Astrocyte of the cerebellum (primary cell): ENCODE data around the gene SGCA.
A peak's percentile ranks its signal among the peaks of the same experiment; 100 is the strongest.

Experiments
- DNase-seq: peaks from one replicate; pipeline ENCODE4 v3.0.0-alpha.2; 2011; ENCODE audit warnings: low read depth
- H3K4me3 ChIP-seq: 2 replicates; pipeline ENCODE4 v1.5.1; 2011; ENCODE audit warnings: mild to moderate bottlenecking, low read depth, low read length, moderate library complexity
- in situ Hi-C: cut with HindIII; loops from 2 replicates; pipeline ENCODE4 v1.10.0; 2017; ENCODE audit warnings: low sequenced_read_pairs
- TF ChIP-seq, protein P1 (sequence below): IDR thresholded peaks from 2 replicates; pipeline ENCODE4 v1.5.1; 2012; ENCODE audit warnings: low read length, low read depth, moderate library complexity, mild to moderate bottlenecking; ENCODE audit errors: missing control alignments

The SGCA gene

DNA sequence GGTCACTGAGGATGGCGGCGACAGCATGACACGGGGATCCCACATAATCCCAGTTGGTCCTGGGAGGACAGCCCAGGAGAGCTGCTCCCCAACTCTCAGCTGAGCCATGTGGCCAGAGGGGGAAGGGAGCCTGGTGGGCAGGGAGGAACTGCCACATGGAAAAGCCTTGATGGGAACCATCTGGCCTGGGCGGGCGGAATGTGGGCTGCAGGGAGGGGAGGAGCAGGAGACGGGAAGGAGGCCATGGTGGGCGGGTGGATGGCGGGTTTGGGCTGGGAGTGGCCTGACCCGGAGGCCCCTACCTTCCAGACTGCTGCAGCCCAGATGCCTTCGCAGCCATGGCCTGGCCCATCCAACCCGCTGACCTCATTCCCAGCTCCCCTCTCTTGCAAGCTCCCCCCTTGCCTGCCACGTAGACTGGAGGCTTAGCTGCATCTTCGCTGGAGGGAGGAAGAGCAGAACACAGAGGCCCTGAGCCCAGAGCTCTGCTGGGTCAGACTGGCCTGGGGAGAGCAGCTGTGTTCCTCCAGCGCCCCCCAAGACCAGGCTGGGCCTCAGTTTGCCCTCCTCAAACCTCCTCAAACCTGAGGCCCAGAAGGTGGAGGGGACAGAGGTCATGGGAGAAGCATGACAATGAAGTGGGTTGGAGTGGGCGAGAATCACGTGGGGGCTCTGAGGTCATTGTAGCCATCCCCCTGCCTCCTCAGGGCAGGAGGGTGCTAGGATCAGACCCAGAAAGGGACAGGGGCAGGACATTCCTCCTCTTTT, 43.9 kb downstream of the SGCA start:
- DNase-seq: peak; percentile 95
- TF ChIP-seq, protein P1, sequence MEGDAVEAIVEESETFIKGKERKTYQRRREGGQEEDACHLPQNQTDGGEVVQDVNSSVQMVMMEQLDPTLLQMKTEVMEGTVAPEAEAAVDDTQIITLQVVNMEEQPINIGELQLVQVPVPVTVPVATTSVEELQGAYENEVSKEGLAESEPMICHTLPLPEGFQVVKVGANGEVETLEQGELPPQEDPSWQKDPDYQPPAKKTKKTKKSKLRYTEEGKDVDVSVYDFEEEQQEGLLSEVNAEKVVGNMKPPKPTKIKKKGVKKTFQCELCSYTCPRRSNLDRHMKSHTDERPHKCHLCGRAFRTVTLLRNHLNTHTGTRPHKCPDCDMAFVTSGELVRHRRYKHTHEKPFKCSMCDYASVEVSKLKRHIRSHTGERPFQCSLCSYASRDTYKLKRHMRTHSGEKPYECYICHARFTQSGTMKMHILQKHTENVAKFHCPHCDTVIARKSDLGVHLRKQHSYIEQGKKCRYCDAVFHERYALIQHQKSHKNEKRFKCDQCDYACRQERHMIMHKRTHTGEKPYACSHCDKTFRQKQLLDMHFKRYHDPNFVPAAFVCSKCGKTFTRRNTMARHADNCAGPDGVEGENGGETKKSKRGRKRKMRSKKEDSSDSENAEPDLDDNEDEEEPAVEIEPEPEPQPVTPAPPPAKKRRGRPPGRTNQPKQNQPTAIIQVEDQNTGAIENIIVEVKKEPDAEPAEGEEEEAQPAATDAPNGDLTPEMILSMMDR: no peak
- in situ Hi-C loops: no loop called here
- H3K4me3 ChIP-seq: peak overlapping the region; percentile 22

DNA sequence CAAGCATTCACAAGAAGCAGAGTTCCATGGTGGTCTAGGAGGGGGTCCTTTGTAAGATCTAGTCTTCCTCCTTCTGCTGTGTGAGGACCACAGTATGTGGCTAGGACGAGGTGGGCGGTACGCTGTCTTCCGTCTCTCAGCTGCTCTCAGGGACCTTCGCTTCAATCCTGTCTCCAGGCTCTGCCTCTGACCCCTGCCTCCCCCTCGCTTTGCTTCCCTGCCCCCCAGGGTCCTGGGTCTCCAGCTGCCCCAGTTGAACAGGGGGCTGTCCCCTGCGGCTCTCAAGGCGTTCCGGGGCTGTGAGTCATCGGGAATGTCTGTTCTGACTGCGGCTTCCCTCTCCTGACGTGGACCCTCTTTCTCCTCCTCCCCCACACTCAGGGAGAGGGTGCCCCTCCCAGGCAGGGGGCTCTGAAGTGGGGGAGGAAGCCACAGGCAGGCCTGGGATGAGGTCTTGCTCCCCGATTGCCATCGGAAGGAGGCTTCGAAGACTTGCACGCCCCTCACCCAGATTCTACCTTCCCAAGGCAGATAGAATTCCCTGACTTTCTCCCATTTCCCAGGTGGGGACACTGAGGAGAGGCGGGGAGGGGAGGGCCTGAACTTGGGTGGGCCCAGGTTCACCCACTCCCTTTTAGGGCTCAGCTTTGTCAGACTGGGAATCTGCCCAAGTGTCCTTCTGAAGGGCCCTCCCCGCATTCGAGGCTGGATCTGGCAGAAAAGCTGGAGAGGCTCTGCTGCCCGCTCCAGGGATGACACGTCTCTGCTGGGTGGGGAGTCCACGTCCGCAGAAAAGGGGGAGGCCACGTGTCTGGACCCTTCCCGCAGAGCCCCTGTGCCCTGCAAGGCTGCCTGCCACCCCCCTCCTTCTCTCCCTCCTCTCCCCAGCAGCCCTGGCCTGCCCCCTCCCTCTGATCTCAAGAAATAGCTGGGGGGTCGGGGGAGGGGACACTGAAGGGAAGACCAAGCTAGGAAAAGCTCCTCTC, 44.7 kb downstream of the SGCA start:
- in situ Hi-C loops: no loop called here
- DNase-seq: peak; percentile 96
- peak overlapping the region; percentile 22 for H3K4me3 ChIP-seq

DNA sequence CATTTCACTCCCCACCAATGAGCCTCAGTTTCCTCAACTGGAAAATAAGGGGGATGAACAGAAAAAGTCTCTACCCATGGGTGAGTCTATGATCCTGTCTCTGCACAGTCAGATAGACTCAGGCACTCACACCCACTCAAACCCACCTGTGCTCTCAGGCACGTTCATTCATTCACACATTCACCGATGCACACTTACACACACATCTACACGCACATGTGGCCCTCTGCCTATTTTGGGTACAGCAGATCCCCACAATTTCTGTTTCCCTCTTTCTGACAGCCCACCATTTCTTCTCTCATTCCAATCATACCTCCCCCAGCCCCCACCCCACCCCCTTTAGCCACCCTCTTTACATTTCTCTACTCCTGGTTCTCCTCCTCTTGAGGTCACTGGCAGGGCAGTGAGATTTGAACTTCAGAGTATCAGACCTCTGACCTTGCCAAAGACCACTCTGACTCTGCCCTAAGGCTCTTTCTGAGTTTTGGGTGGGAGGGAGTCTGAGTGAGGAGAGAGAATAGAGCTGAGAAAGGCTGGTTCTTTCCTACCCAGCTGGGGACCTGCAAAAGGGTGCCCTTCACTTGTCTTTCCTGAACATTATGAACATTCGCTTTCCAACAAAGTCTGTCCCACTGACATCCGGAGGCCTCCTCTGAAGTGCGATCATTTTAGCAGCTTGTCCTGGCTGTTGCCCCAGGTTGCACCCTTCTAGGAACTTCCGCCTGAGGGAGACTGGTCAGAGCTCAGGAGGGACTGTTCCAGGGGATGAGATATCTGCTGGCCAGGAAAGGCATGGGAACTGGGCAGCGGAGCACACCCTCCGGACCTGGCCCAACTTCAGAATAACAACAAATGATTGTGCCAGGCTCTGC, 45.7 kb downstream of the SGCA start:
- H3K4me3 ChIP-seq: no peak overlapping the region
- DNase-seq: no peak
- TF ChIP-seq, protein P1: no peak
- in situ Hi-C loops: no loop called here

More for the DNA sequence above, 44.7 kb downstream of the SGCA start:
- TF ChIP-seq, protein P1: no peak

DNA sequence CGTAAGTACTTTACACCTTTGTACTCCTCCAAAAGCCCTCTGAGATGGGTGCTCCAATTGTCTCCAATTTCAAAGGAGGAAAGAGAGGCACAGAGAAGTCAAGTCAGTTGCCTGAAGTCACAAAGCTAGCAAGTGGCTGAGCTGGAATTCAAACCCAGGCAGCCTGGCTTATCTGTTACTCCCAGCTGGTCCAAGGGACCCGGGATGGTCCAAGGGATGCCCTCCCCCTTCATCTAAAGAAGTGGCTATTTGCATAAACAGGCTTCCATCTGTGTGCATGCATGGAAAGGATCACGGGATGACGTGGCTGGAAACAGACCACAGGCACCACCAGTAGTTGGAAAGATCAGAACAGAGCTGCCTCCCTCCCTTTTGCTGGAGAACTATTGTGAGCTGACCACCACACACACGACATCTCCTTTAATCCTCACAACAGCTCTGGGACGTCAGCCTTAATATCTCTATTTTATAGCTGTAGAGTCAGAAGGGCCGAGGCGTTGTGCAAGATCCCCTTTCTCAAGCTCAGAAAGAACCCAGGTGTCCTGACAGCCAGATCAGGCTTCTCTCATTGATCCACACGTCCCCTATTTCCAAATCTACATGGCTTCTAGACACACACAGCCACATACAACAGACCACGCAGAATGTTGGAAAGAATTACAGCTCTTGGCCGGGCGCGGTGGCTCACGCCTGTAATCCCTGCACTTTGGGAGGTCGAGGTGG, 46.5 kb downstream of the SGCA start:
- no peak for DNase-seq
- TF ChIP-seq, protein P1: no peak
- in situ Hi-C loops: no loop called here
- no peak overlapping the region for H3K4me3 ChIP-seq

DNA sequence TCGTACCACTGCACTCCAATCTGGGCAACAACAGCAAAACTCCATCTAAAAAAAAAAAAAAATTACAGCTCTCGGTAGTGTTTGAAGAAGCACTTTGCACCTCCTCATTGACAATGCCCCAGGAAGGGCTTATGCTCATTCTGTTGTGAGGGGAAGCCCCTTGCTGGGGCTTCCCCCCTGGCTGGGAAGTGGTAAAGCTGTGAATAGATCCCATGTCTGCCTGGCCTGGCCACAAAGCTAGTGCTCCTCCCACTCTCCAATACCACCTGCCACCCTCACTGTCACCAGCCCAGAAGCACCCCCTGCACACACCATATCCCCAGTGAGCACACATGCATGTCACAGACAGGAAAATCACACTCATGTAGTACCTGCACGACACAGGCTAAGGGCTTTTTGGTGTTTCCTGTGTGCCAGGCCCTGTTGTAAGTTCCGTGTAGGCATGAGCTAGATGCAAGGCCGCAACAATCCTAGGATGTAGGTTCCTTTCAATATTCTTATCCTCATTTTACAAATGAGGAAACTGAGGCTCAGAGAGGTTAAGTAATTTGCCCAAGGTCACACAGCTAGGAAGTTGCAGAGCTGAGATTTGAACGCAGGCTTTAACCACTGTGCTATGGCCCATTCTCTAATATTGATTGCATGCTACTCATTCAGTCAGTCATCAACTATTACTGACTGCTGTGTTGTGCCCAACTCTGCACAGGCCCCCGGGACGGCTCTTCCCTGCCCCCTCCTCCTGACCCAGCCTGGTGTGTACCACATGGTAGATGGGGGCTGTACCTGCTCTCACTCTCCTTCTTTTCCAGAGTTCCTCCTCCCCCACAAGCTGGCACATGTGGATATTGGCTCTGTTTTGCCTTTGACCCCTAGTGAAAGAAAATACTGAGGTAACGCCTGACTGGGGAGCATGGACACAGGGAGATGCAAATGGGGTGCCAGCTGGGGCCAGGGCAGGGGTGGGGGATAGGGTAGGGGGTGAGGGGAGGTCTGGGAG, 47.5 kb downstream of the SGCA start:
- TF ChIP-seq, protein P1: no peak
- no peak for DNase-seq
- in situ Hi-C loops: no loop called here
- no peak overlapping the region for H3K4me3 ChIP-seq
